ENCODE results near the gene PRKCE. TPM values are rescaled to one million over a fixed set of nuclear protein-coding genes. Genes with fewer than 3 reads are reported as not detected.

The PRKCE gene
- total RNA-seq, 3 donors from 2014 or later (not counting 1 experiment from before 2014, with no cell fraction given), result 35.2 to 42.1 (median 38.6) TPM

GRCh38 chr2:46175419-46175818 is 523.9 kb downstream of the PRKCE start:
- H3K9me3 Mint-ChIP-seq, result no peaks in the 10 kb centered on the region
- H3K36me3 ChIP-seq (ENCODE audit: control insufficient read depth, insufficient read depth, low read length), result no peaks in the 10 kb centered on the region
- H3K27me3 ChIP-seq (ENCODE audit: control insufficient read depth, insufficient read depth, low read length), result no peaks in the 10 kb centered on the region
- H3K4me1 ChIP-seq (ENCODE audit: control insufficient read depth, insufficient read depth, low read length), result peaks cover 27% of the 10 kb centered on the region
- H3K27me3 Mint-ChIP-seq (ENCODE audit: low read depth in 2 of 2), result no peaks in the 10 kb centered on the region
- no peak overlapping the region for H3K4me3 ChIP-seq (ENCODE audit: low read length)
- DNase-seq, result no peak
- intact Hi-C loops (cut with micrococcal nuclease), result loop anchor here (5.0 kb wide), 1 partner anchor 122 kb away; the partner anchor contains the start of gene EPAS1
- H3K4me3 Mint-ChIP-seq, result no peak overlapping the region
- 100% methylated on average over 1 of the region's 4 CpGs for WGBS (ENCODE audit: insufficient coverage)
- H3K36me3 Mint-ChIP-seq, result no peaks in the 10 kb centered on the region
- peak overlapping the region; percentile 71 to 87 for H3K27ac Mint-ChIP-seq
- TF ChIP-seq CTCF (IDR thresholded peaks at IDR 0.05), result no peak
- no peak overlapping the region for H3K27ac ChIP-seq (ENCODE audit: low read length)
- ATAC-seq, result no peak
- H3K9me3 ChIP-seq (ENCODE audit: control insufficient read depth, insufficient read depth, low read length), result no peaks in the 10 kb centered on the region
- peaks cover 44 to 48% of the 10 kb centered on the region in 2 donors for H3K4me1 Mint-ChIP-seq

- no peaks in the 10 kb centered on the region for H3K9me3 ChIP-seq (ENCODE audit: control insufficient read depth, insufficient read depth, low read length)
- peak; percentile 19 to 47 for DNase-seq
- no peaks in the 10 kb centered on the region for H3K27me3 ChIP-seq (ENCODE audit: control insufficient read depth, insufficient read depth, low read length)
- H3K4me1 ChIP-seq (ENCODE audit: control insufficient read depth, insufficient read depth, low read length), result peaks cover 27% of the 10 kb centered on the region
- H3K27me3 Mint-ChIP-seq (ENCODE audit: low read depth in 2 of 2), result no peaks in the 10 kb centered on the region
- H3K4me3 ChIP-seq (ENCODE audit: low read length), result no peak overlapping the region
- TF ChIP-seq CTCF (IDR thresholded peaks at IDR 0.05), result no peak
- H3K27ac Mint-ChIP-seq, result peak overlapping the region; percentile 71 to 87
- peaks cover 48 to 53% of the 10 kb centered on the region in 2 donors for H3K4me1 Mint-ChIP-seq
- intact Hi-C loops (cut with micrococcal nuclease), result loop anchor here (1.0 to 5.0 kb wide), 2 partner anchors 30 to 120 kb away; partner anchors contain the start of gene EPAS1
- peak overlapping the region; percentile 41 for H3K4me3 Mint-ChIP-seq
- peak; percentile 33 to 61 (median 45) for ATAC-seq
- WGBS (ENCODE audit: insufficient coverage), result 71% methylated on average over 4 of the region's 6 CpGs
- no peaks in the 10 kb centered on the region for H3K9me3 Mint-ChIP-seq
- no peaks in the 10 kb centered on the region for H3K36me3 Mint-ChIP-seq
- no peaks in the 10 kb centered on the region for H3K36me3 ChIP-seq (ENCODE audit: control insufficient read depth, insufficient read depth, low read length)
- H3K27ac ChIP-seq (ENCODE audit: low read length), result no peak overlapping the region
Measured at GRCh38 chr2:46177461-46178089, 526.1 kb downstream of the PRKCE start.

- H3K27ac Mint-ChIP-seq, result peak overlapping the region; percentile 71 to 87
- peak overlapping the region; percentile 21 for H3K4me3 Mint-ChIP-seq
- no peaks in the 10 kb centered on the region for H3K9me3 Mint-ChIP-seq
- peaks cover 25% of the 10 kb centered on the region for H3K4me1 ChIP-seq (ENCODE audit: control insufficient read depth, insufficient read depth, low read length)
- no peaks in the 10 kb centered on the region for H3K27me3 Mint-ChIP-seq (ENCODE audit: low read depth in 2 of 2)
- no peaks in the 10 kb centered on the region for H3K36me3 Mint-ChIP-seq
- H3K9me3 ChIP-seq (ENCODE audit: control insufficient read depth, insufficient read depth, low read length), result no peaks in the 10 kb centered on the region
- TF ChIP-seq CTCF (IDR thresholded peaks at IDR 0.05), result no peak
- no peak overlapping the region for H3K4me3 ChIP-seq (ENCODE audit: low read length)
- intact Hi-C loops (cut with micrococcal nuclease), result loop anchor here (5.0 kb wide), 1 partner anchor 118 kb away; the partner anchor contains the start of gene EPAS1
- no peaks in the 10 kb centered on the region for H3K27me3 ChIP-seq (ENCODE audit: control insufficient read depth, insufficient read depth, low read length)
- ATAC-seq (peak; percentile 82 to 93 (median 91)), DNase-seq (peak; percentile 61 to 85)
- no peaks in the 10 kb centered on the region for H3K36me3 ChIP-seq (ENCODE audit: control insufficient read depth, insufficient read depth, low read length)
- H3K4me1 Mint-ChIP-seq, result peaks cover 45 to 58% of the 10 kb centered on the region in 2 donors
- 41% methylated on average over 6 of the region's 6 CpGs for WGBS (ENCODE audit: insufficient coverage)
- H3K27ac ChIP-seq (ENCODE audit: low read length), result peak overlapping the region; percentile 46
Measured at GRCh38 chr2:46179037-46179621, 527.7 kb downstream of the PRKCE start.
